Neuronal stem cell (in vitro differentiated cells): ENCODE data around the gene TBX22.

Source experiments
- DNase-seq: peaks from one replicate; pipeline ENCODE4 v3.0.0-alpha.2; 2013; ENCODE audit warnings: low spot score
- H2AFZ ChIP-seq: one replicate; pipeline ENCODE4 v1.6.1; 2013; ENCODE audit warnings: mild to moderate bottlenecking, low read length, inconsistent platforms
- H2AK5ac ChIP-seq: 2 replicates; pipeline ENCODE4 v1.6.1; 2013; ENCODE audit warnings: low read depth, mild to moderate bottlenecking, inconsistent platforms, low read length, moderate library complexity, mixed read lengths
- H2BK120ac ChIP-seq: 2 replicates; pipeline ENCODE4 v1.6.1; 2013; ENCODE audit warnings: low read depth, mild to moderate bottlenecking, inconsistent platforms, low read length, moderate library complexity, mixed read lengths
- H2BK12ac ChIP-seq: one replicate; pipeline ENCODE4 v1.6.1; 2013; ENCODE audit warnings: low read length, inconsistent platforms
- H2BK15ac ChIP-seq: 2 replicates; pipeline ENCODE4 v1.6.1; 2013; ENCODE audit warnings: mild to moderate bottlenecking, low read length, inconsistent platforms, mixed read lengths
- H2BK5ac ChIP-seq: one replicate; pipeline ENCODE4 v1.6.1; 2013; ENCODE audit warnings: inconsistent platforms, mild to moderate bottlenecking, low read length, moderate library complexity
- H3K14ac ChIP-seq: one replicate; pipeline ENCODE4 v1.6.1; 2013; ENCODE audit warnings: low read length, inconsistent platforms
- H3K18ac ChIP-seq: 2 replicates; pipeline ENCODE4 v1.6.1; 2013; ENCODE audit warnings: low read length, inconsistent platforms
- H3K23ac ChIP-seq: 2 replicates; pipeline ENCODE4 v1.6.1; 2013; ENCODE audit warnings: low read depth, mild to moderate bottlenecking, mixed read lengths, low read length, inconsistent platforms; ENCODE audit not compliant: poor library complexity
- H3K27ac ChIP-seq: replicated peaks from 3 replicates; pipeline ENCODE4 v1.5.1; 2013; ENCODE audit warnings: low read length, inconsistent platforms
- H3K27me3 ChIP-seq, 3 experiments: 2 replicates each; pipeline ENCODE4 v1.6.1; 2013; ENCODE audit warnings: low read length in 3 of 3, mild to moderate bottlenecking in 2 of 3, inconsistent platforms in 1 of 3, low read depth in 1 of 3, mixed read lengths in 1 of 3, moderate library complexity in 1 of 3; ENCODE audit not compliant: control insufficient read depth in 3 of 3, insufficient read depth in 3 of 3
- H3K36me3 ChIP-seq, 2 donors: replicated peaks in 1 of 2; 2 replicates each; pipeline ENCODE4 v1.6.1; 2013; ENCODE audit warnings: low read length in 2 of 2; ENCODE audit not compliant: control insufficient read depth in 2 of 2, insufficient read depth in 2 of 2
- H3K4ac ChIP-seq: 2 replicates; pipeline ENCODE4 v1.6.1; 2013; ENCODE audit warnings: inconsistent platforms, mild to moderate bottlenecking, low read length, moderate library complexity
- H3K4me1 ChIP-seq, 2 donors: 1 replicate in 1 of 2; 2 replicates in 1 of 2; pipeline ENCODE4 v1.6.1; 2013; ENCODE audit warnings: low read length in 2 of 2, low read depth in 1 of 2; ENCODE audit not compliant: control insufficient read depth in 2 of 2, insufficient read depth in 1 of 2
- H3K4me2 ChIP-seq: one replicate; pipeline ENCODE4 v1.6.1; 2013; ENCODE audit warnings: mild to moderate bottlenecking, low read length, inconsistent platforms; ENCODE audit not compliant: insufficient read depth, poor library complexity, severe bottlenecking
- H3K4me3 ChIP-seq, 2 donors: 2 replicates each; pipeline ENCODE4 v1.5.1; 2013; ENCODE audit warnings: low read length in 2 of 2, mild to moderate bottlenecking in 2 of 2, inconsistent platforms in 1 of 2, moderate library complexity in 1 of 2
- H3K79me1 ChIP-seq: one replicate; pipeline ENCODE4 v1.6.1; 2013; ENCODE audit warnings: low read depth, mild to moderate bottlenecking, inconsistent platforms, low read length, moderate library complexity
- H3K9ac ChIP-seq: one replicate; pipeline ENCODE4 v1.6.1; 2013; ENCODE audit warnings: mild to moderate bottlenecking, low read depth, low read length, inconsistent platforms; ENCODE audit not compliant: poor library complexity
- H3K9me3 ChIP-seq, 2 donors: replicated peaks in 1 of 2; 2 replicates each; pipeline versions ENCODE3 to v1.6.1; 2013; ENCODE audit warnings: low read length in 2 of 2, mild to moderate bottlenecking in 2 of 2, inconsistent platforms in 1 of 2, low read depth in 1 of 2, mixed read lengths in 1 of 2, moderate library complexity in 1 of 2; ENCODE audit not compliant: control insufficient read depth in 2 of 2, insufficient read depth in 1 of 2
- H4K8ac ChIP-seq: one replicate; pipeline ENCODE4 v1.6.1; 2013; ENCODE audit warnings: low read depth, mild to moderate bottlenecking, inconsistent platforms, low read length, moderate library complexity
- H4K91ac ChIP-seq: one replicate; pipeline ENCODE4 v1.6.1; 2013; ENCODE audit warnings: low read length, low read depth, mild to moderate bottlenecking, inconsistent platforms; ENCODE audit not compliant: poor library complexity
- WGBS, 2 donors: extraction: QIAGEN DNeasy Blood & Tissue Kit; methylation state at CpG; one replicate each; pipeline ENCODE4 v1.1.7; 2013; ENCODE audit warnings: missing lambda C conversion rate in 2 of 2, mixed read lengths in 1 of 2; ENCODE audit not compliant: insufficient read length in 2 of 2, insufficient replicate concordance in 1 of 2; ENCODE audit errors: extremely low coverage in 2 of 2; 5-methylcytosine and 5-hydroxymethylcytosine counted together

The TBX22 gene

DNA sequence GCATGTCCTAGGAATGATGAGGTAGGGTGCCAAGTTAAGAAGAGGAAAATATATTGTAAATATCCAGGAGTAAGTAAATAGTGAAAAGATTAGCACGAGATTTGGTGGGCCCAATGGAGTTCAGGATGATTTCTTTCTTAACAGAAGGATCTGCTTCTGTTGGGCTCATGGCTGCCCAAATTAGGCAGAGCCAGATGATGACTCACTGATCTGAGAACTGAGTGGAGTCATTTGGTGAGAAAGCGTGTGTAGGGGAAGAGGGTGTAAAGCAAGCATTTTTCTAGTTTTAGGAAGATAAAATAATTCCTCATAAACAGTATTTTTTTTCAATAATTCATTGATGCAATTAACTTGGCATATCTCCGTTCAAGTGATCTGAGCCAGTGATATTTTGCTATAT lies 1.6 kb downstream of the TBX22 start:
- H3K27ac ChIP-seq: no peak overlapping the region
- no peak overlapping the region for H3K9ac ChIP-seq
- no peak overlapping the region for H4K8ac ChIP-seq
- H2BK5ac ChIP-seq: no peak overlapping the region
- no peak overlapping the region for H2BK15ac ChIP-seq
- no peaks in the 10 kb centered on the region for H3K79me1 ChIP-seq
- no CpG with 5 or more reads among the region's 3 CpGs for whole genome bisulfite sequencing, 2 donors
- no peak overlapping the region for H2BK120ac ChIP-seq
- no peak overlapping the region for H4K91ac ChIP-seq
- DNase-seq: no peak
- H3K4ac ChIP-seq: no peak overlapping the region
- H3K4me3 ChIP-seq: no peak overlapping the region
- no peaks in the 10 kb centered on the region for H3K36me3 ChIP-seq
- H3K4me2 ChIP-seq: no peak overlapping the region
- H2BK12ac ChIP-seq: no peak overlapping the region
- H3K4me1 ChIP-seq: no peaks in the 10 kb centered on the region
- no peaks in the 10 kb centered on the region for H3K9me3 ChIP-seq
- H2AK5ac ChIP-seq: no peak overlapping the region
- no peak overlapping the region for H3K23ac ChIP-seq
- H2AFZ ChIP-seq: no peak overlapping the region
- peaks cover 0 to 14% (median 0%) of the 10 kb centered on the region in 3 experiments for H3K27me3 ChIP-seq
- no peak overlapping the region for H3K18ac ChIP-seq
- no peak overlapping the region for H3K14ac ChIP-seq

GRCh38 chrX:80021621-80022020 lies 7.1 kb downstream of the TBX22 start:
- no peaks in the 10 kb centered on the region for H3K36me3 ChIP-seq
- no peak overlapping the region for H3K4me3 ChIP-seq

DNA sequence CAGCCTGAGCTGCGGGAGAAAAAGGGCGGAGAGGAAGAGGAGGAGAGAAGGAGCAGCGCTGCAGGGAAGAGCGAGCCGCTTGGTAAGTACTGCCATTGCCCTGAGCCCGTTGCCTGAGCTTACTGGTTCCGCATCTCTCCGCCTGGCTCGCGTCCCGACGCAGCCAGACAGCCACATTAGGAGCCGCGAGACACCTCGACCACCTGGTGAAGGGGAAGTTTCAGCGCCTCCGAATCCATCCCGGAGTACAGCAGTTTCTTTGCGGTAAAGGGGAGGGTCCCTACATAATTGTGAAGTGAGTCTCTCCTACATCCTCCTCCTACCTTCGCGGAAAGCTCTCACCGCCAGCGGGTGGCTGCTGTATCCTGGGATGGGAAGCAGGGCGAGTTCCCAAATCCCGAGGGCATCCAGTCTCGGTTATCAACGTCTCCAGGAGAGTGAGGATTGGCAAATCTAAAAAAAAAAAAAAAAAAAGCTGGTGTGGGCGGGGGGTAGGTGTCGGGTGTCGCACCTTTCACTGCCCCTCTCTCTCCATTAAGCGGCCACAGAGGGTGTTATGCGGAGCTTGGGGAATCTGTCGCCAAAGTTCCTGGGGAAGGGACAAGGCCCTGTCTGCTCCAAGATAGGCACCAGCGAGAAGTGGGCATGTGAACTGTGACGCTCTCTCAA lies 7.9 kb downstream of the TBX22 start:
- Histone ChIP-seq H2BK12ac (no peak overlapping the region), H2AK5ac (no peak overlapping the region), H3K14ac (no peak overlapping the region), H3K23ac (no peak overlapping the region), H3K79me1 (no peaks in the 10 kb centered on the region), H3K4me2 (peak overlapping the region; percentile 52), H4K8ac (no peak overlapping the region), H2AFZ (peak overlapping the region; percentile 45), H2BK120ac (no peak overlapping the region), H3K27ac (no peak overlapping the region), H3K4ac (no peak overlapping the region), H3K18ac (peak overlapping the region; percentile 87), H3K9me3 (no peaks in the 10 kb centered on the region), H4K91ac (no peak overlapping the region), H3K9ac (no peak overlapping the region), H2BK5ac (no peak overlapping the region), H3K4me1 (peaks cover 0 to 2% of the 10 kb centered on the region in 2 donors), H3K36me3 (no peaks in the 10 kb centered on the region), H3K27me3 (peaks cover 0 to 40% (median 0%) of the 10 kb centered on the region in 3 experiments), H2BK15ac (no peak overlapping the region), H3K4me3 (peak overlapping the region in 1 of 2 donors; percentile 84)
- peak; percentile 27 for DNase-seq
- no CpG with 5 or more reads among the region's 35 CpGs for WGBS, 2 donors

More at GRCh38 chrX:80021621-80022020, 7.1 kb downstream of the TBX22 start:
- H2AK5ac ChIP-seq: no peak overlapping the region
- H4K8ac ChIP-seq: no peak overlapping the region
- H3K27ac ChIP-seq: no peak overlapping the region
- peaks cover 0 to 40% (median 0%) of the 10 kb centered on the region in 3 experiments for H3K27me3 ChIP-seq
- no peaks in the 10 kb centered on the region for H3K79me1 ChIP-seq
- no peak overlapping the region for H2BK5ac ChIP-seq
- H2AFZ ChIP-seq: no peak overlapping the region
- no peak for DNase-seq
- H2BK120ac ChIP-seq: no peak overlapping the region
- no peak overlapping the region for H3K14ac ChIP-seq
- H4K91ac ChIP-seq: no peak overlapping the region
- no peak overlapping the region for H3K4ac ChIP-seq
- no peak overlapping the region for H3K9ac ChIP-seq
- no peak overlapping the region for H2BK12ac ChIP-seq
- no peak overlapping the region for H3K18ac ChIP-seq
- no peak overlapping the region for H2BK15ac ChIP-seq
- H3K9me3 ChIP-seq: no peaks in the 10 kb centered on the region
- WGBS, 2 donors: no CpG with 5 or more reads among the region's 4 CpGs
- H3K23ac ChIP-seq: no peak overlapping the region
- H3K4me1 ChIP-seq: peaks cover 0 to 2% of the 10 kb centered on the region in 2 donors
- no peak overlapping the region for H3K4me2 ChIP-seq

- Histone ChIP-seq H2BK5ac (no peak overlapping the region), H3K27ac (no peak overlapping the region), H3K27me3 (peaks cover 0 to 32% (median 0%) of the 10 kb centered on the region in 3 experiments), H3K18ac (no peak overlapping the region), H3K36me3 (no peaks in the 10 kb centered on the region), H3K4me2 (no peak overlapping the region), H2BK15ac (no peak overlapping the region), H4K8ac (no peak overlapping the region), H3K14ac (no peak overlapping the region), H3K9ac (no peak overlapping the region), H2AK5ac (no peak overlapping the region), H3K4me3 (no peak overlapping the region), H2AFZ (no peak overlapping the region), H3K23ac (no peak overlapping the region), H2BK120ac (no peak overlapping the region), H2BK12ac (no peak overlapping the region), H3K79me1 (no peaks in the 10 kb centered on the region), H4K91ac (no peak overlapping the region), H3K4ac (no peak overlapping the region), H3K9me3 (no peaks in the 10 kb centered on the region), H3K4me1 (peaks cover 0 to 2% of the 10 kb centered on the region in 2 donors)
- no CpG with 5 or more reads among the region's 3 CpGs for WGBS, 2 donors
- DNase-seq: no peak
These were observed 11.6 kb downstream of the TBX22 start for GRCh38 chrX:80026116-80026515.
